ENCODE data around the gene ZNF202.

Gene ZNF202

GRCh38 chr11:123773026-123773425 lies 31.6 kb upstream of the ZNF202 start:
- TF ChIP-seq EP300 (IDR thresholded peaks at IDR 0.05; ENCODE audit: borderline replicate concordance) (no peak), YY1 (IDR thresholded peaks at IDR 0.05; ENCODE audit: low read depth) (no peak), CEBPB (IDR thresholded peaks at IDR 0.05) (no peak), EGR1 (IDR thresholded peaks at IDR 0.05) (no peak), TAF1 (IDR thresholded peaks at IDR 0.05; ENCODE audit: low read depth) (no peak), FOXM1 (IDR thresholded peaks at IDR 0.05; ENCODE audit: borderline replicate concordance, low read depth) (no peak), TEAD4 (IDR thresholded peaks at IDR 0.05) (no peak), NFIC (IDR thresholded peaks at IDR 0.05) (no peak), TCF12 (IDR thresholded peaks at IDR 0.05; ENCODE audit: low read depth) (no peak), RAD21 (IDR thresholded peaks at IDR 0.05; ENCODE audit: low read depth) (no peak), MAX (IDR thresholded peaks at IDR 0.05) (no peak), USF1 (IDR thresholded peaks at IDR 0.05) (no peak), ZBTB7A (IDR thresholded peaks at IDR 0.05; ENCODE audit: low read depth) (no peak), CREB1 (IDR thresholded peaks at IDR 0.05; ENCODE audit: low read depth) (no peak)
- TF ChIP-seq, protein P1, sequence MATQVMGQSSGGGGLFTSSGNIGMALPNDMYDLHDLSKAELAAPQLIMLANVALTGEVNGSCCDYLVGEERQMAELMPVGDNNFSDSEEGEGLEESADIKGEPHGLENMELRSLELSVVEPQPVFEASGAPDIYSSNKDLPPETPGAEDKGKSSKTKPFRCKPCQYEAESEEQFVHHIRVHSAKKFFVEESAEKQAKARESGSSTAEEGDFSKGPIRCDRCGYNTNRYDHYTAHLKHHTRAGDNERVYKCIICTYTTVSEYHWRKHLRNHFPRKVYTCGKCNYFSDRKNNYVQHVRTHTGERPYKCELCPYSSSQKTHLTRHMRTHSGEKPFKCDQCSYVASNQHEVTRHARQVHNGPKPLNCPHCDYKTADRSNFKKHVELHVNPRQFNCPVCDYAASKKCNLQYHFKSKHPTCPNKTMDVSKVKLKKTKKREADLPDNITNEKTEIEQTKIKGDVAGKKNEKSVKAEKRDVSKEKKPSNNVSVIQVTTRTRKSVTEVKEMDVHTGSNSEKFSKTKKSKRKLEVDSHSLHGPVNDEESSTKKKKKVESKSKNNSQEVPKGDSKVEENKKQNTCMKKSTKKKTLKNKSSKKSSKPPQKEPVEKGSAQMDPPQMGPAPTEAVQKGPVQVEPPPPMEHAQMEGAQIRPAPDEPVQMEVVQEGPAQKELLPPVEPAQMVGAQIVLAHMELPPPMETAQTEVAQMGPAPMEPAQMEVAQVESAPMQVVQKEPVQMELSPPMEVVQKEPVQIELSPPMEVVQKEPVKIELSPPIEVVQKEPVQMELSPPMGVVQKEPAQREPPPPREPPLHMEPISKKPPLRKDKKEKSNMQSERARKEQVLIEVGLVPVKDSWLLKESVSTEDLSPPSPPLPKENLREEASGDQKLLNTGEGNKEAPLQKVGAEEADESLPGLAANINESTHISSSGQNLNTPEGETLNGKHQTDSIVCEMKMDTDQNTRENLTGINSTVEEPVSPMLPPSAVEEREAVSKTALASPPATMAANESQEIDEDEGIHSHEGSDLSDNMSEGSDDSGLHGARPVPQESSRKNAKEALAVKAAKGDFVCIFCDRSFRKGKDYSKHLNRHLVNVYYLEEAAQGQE (IDR thresholded peaks at IDR 0.05; ENCODE audit: low read depth), result no peak

- TF ChIP-seq CREB1 (IDR thresholded peaks at IDR 0.05; ENCODE audit: low read depth), result no peak
- no peak for TF ChIP-seq NFIC (IDR thresholded peaks at IDR 0.05)
- no peak for TF ChIP-seq USF1 (IDR thresholded peaks at IDR 0.05)
- TF ChIP-seq FOXM1 (IDR thresholded peaks at IDR 0.05; ENCODE audit: borderline replicate concordance, low read depth), result no peak
- TF ChIP-seq TCF12 (IDR thresholded peaks at IDR 0.05; ENCODE audit: low read depth), result no peak
- TF ChIP-seq EGR1 (IDR thresholded peaks at IDR 0.05), result no peak
- TF ChIP-seq RAD21 (IDR thresholded peaks at IDR 0.05; ENCODE audit: low read depth), result no peak
- TF ChIP-seq TEAD4 (IDR thresholded peaks at IDR 0.05), result no peak
- TF ChIP-seq MAX (IDR thresholded peaks at IDR 0.05), result no peak
These were observed 30.2 kb upstream of the ZNF202 start for GRCh38 chr11:123771664-123772063.

DNA sequence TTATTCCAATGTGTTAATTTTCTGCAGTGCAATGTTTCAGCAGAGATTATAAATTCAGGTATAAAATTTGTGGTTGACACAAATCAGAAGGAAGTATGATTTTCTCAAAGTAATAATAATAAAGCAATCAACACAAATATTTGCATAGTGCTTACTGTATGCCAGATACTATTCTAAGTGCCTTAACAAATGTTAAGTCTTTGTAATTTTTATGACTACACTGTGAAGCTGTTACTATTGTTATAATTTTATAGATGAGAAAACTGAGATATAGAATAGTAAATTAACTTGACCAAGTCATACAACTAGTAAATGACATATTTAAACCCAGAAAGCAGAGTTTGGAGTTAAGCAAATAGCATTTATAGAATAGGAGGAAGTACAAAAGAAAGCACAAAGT lies 29.3 kb upstream of the ZNF202 start:
- TF ChIP-seq RAD21 (IDR thresholded peaks at IDR 0.05; ENCODE audit: low read depth) (no peak), CEBPB (IDR thresholded peaks at IDR 0.05) (no peak), EGR1 (IDR thresholded peaks at IDR 0.05) (no peak), YY1 (IDR thresholded peaks at IDR 0.05; ENCODE audit: low read depth) (no peak), MAX (IDR thresholded peaks at IDR 0.05) (no peak), TCF12 (IDR thresholded peaks at IDR 0.05; ENCODE audit: low read depth) (no peak), NFIC (IDR thresholded peaks at IDR 0.05) (no peak), EP300 (IDR thresholded peaks at IDR 0.05; ENCODE audit: borderline replicate concordance) (no peak), FOXM1 (IDR thresholded peaks at IDR 0.05; ENCODE audit: borderline replicate concordance, low read depth) (no peak), TAF1 (IDR thresholded peaks at IDR 0.05; ENCODE audit: low read depth) (no peak), USF1 (IDR thresholded peaks at IDR 0.05) (no peak), CREB1 (IDR thresholded peaks at IDR 0.05; ENCODE audit: low read depth) (no peak), TEAD4 (IDR thresholded peaks at IDR 0.05) (no peak), ZBTB7A (IDR thresholded peaks at IDR 0.05; ENCODE audit: low read depth) (no peak)
- TF ChIP-seq, protein P1 (IDR thresholded peaks at IDR 0.05; ENCODE audit: low read depth), result no peak

DNA sequence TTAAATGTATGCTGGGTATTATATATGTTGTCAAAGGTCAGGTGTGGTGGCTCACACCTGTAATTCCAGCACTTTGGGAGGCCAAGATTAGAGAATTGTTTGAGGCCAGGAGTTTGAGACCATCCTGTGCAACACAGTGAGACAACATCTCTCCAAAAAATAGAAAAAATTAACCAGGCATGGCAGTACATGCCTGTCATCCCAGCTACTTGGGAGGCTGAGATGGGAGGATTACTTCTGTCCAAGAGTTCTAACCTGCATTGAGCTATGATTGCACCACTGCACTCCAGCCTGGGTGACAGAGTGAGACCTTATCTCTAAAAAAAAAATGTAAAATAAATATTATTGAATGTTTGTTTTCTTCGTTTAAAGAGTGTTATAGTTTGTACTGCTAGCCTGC lies 24.1 kb upstream of the ZNF202 start:
- TF ChIP-seq TCF12 (IDR thresholded peaks at IDR 0.05; ENCODE audit: low read depth) (no peak), TEAD4 (IDR thresholded peaks at IDR 0.05) (no peak)

- TF ChIP-seq USF1 (IDR thresholded peaks at IDR 0.05), result no peak
- TF ChIP-seq, protein P1 (IDR thresholded peaks at IDR 0.05; ENCODE audit: low read depth), result no peak
- no peak for TF ChIP-seq NFIC (IDR thresholded peaks at IDR 0.05)
- TF ChIP-seq EGR1 (IDR thresholded peaks at IDR 0.05), result no peak
- no peak for TF ChIP-seq MAX (IDR thresholded peaks at IDR 0.05)
- TF ChIP-seq EP300 (IDR thresholded peaks at IDR 0.05; ENCODE audit: borderline replicate concordance), result no peak
- no peak for TF ChIP-seq CREB1 (IDR thresholded peaks at IDR 0.05; ENCODE audit: low read depth)
- no peak for TF ChIP-seq TAF1 (IDR thresholded peaks at IDR 0.05; ENCODE audit: low read depth)
- TF ChIP-seq FOXM1 (IDR thresholded peaks at IDR 0.05; ENCODE audit: borderline replicate concordance, low read depth), result no peak
- TF ChIP-seq ZBTB7A (IDR thresholded peaks at IDR 0.05; ENCODE audit: low read depth), result no peak
- no peak for TF ChIP-seq YY1 (IDR thresholded peaks at IDR 0.05; ENCODE audit: low read depth)
- TF ChIP-seq RAD21 (IDR thresholded peaks at IDR 0.05; ENCODE audit: low read depth), result no peak
- no peak for TF ChIP-seq TEAD4 (IDR thresholded peaks at IDR 0.05)
- no peak for TF ChIP-seq TCF12 (IDR thresholded peaks at IDR 0.05; ENCODE audit: low read depth)
- no peak for TF ChIP-seq CEBPB (IDR thresholded peaks at IDR 0.05)
These were observed 21.0 kb upstream of the ZNF202 start for GRCh38 chr11:123762422-123762821.
